H9 (cell line): ENCODE results near the gene MSI2. TPM values are rescaled to one million over a fixed set of nuclear protein-coding genes. Genes with fewer than 3 reads are reported as not detected.

Experiments used
- DNase-seq: peaks from one replicate; pipeline ENCODE4 v3.0.0-alpha.2; 2017
- H2AFZ ChIP-seq: one replicate; pipeline ENCODE4 v1.6.1; 2013; ENCODE audit warnings: mild to moderate bottlenecking, low read length, control low read depth, moderate library complexity
- H2AK5ac ChIP-seq: 2 replicates; pipeline ENCODE4 v1.6.1; 2013; ENCODE audit warnings: low read length, control low read depth, mixed read lengths; ENCODE audit not compliant: insufficient read length
- H2BK120ac ChIP-seq: one replicate; pipeline ENCODE4 v1.6.1; 2013; ENCODE audit warnings: low read depth, mild to moderate bottlenecking, low read length, control low read depth, inconsistent platforms; ENCODE audit not compliant: poor library complexity, severe bottlenecking
- H2BK12ac ChIP-seq: 2 replicates; pipeline ENCODE4 v1.6.1; 2013; ENCODE audit warnings: low read length, control low read depth, mixed read lengths, low read depth; ENCODE audit not compliant: insufficient read length
- H2BK15ac ChIP-seq: 2 replicates; pipeline ENCODE4 v1.6.1; 2013; ENCODE audit warnings: low read depth, low read length, control low read depth
- H2BK20ac ChIP-seq: one replicate; pipeline ENCODE4 v1.6.1; 2013; ENCODE audit warnings: low read depth, mild to moderate bottlenecking, low read length, control low read depth, inconsistent platforms; ENCODE audit not compliant: poor library complexity, severe bottlenecking
- H2BK5ac ChIP-seq: 2 replicates; pipeline ENCODE4 v1.6.1; 2013; ENCODE audit warnings: low read length, control low read depth, mixed read lengths; ENCODE audit not compliant: insufficient read length
- H3K14ac ChIP-seq: 2 replicates; pipeline ENCODE4 v1.6.1; 2013; ENCODE audit warnings: low read length, control low read depth; ENCODE audit not compliant: insufficient read depth
- H3K18ac ChIP-seq: 2 replicates; pipeline ENCODE4 v1.6.1; 2013; ENCODE audit warnings: low read depth, mild to moderate bottlenecking, mixed read lengths, low read length, control low read depth; ENCODE audit not compliant: insufficient read length
- H3K23ac ChIP-seq: 2 replicates; pipeline ENCODE4 v1.6.1; 2013; ENCODE audit warnings: low read length, control low read depth, mixed read lengths, low read depth; ENCODE audit not compliant: insufficient read length
- H3K23me2 ChIP-seq: 2 replicates; pipeline ENCODE4 v1.6.1; 2013; ENCODE audit warnings: low read depth, mild to moderate bottlenecking, mixed read lengths, low read length, control low read depth; ENCODE audit not compliant: insufficient read length, poor library complexity, severe bottlenecking
- H3K27ac ChIP-seq: 2 replicates; pipeline ENCODE4 v1.5.1; 2013; ENCODE audit warnings: low read length, control low read depth, mixed read lengths, low read depth; ENCODE audit not compliant: insufficient read length
- H3K27me3 ChIP-seq: 2 replicates; pipeline ENCODE4 v1.6.1; 2013; ENCODE audit warnings: low read length, control low read depth, inconsistent platforms; ENCODE audit not compliant: insufficient read depth
- H3K4ac ChIP-seq: 2 replicates; pipeline ENCODE4 v1.6.1; 2013; ENCODE audit warnings: low read depth, mild to moderate bottlenecking, control low read depth, inconsistent platforms, low read length, moderate library complexity
- H3K4me1 ChIP-seq: 2 replicates; pipeline ENCODE4 v1.6.1; 2013; ENCODE audit warnings: low read length, control low read depth, inconsistent platforms; ENCODE audit not compliant: insufficient read depth
- H3K4me2 ChIP-seq: 2 replicates; pipeline ENCODE4 v1.6.1; 2013; ENCODE audit warnings: low read length, control low read depth, mixed read lengths; ENCODE audit not compliant: insufficient read length, insufficient read depth
- H3K56ac ChIP-seq: 2 replicates; pipeline ENCODE4 v1.6.1; 2013; ENCODE audit warnings: low read depth, mild to moderate bottlenecking, mixed read lengths, low read length, control low read depth; ENCODE audit not compliant: insufficient read length
- H3K79me1 ChIP-seq: 2 replicates; pipeline ENCODE4 v1.6.1; 2013; ENCODE audit warnings: low read depth, mild to moderate bottlenecking, moderate library complexity, low read length, control low read depth, inconsistent platforms; ENCODE audit not compliant: insufficient read depth, poor library complexity, severe bottlenecking
- H3K79me2 ChIP-seq: 2 replicates; pipeline ENCODE4 v1.6.1; 2013; ENCODE audit warnings: low read length, control low read depth, inconsistent platforms; ENCODE audit not compliant: insufficient read depth
- H3K9ac ChIP-seq: 2 replicates; pipeline ENCODE4 v1.6.1; 2013; ENCODE audit warnings: low read length, control low read depth, mixed read lengths; ENCODE audit not compliant: insufficient read length; ENCODE audit errors: extremely low read depth
- H3K9me3 ChIP-seq: one replicate; pipeline ENCODE4 v1.6.1; 2013; ENCODE audit warnings: low read depth, low read length, inconsistent platforms; ENCODE audit not compliant: control insufficient read depth
- H3T11ph ChIP-seq: one replicate; pipeline ENCODE4 v1.6.1; 2013; ENCODE audit warnings: mild to moderate bottlenecking, low read length, control low read depth, inconsistent platforms
- H4K20me1 ChIP-seq: one replicate; pipeline ENCODE4 v1.6.1; 2013; ENCODE audit not compliant: control insufficient read depth, insufficient read length, insufficient read depth
- H4K5ac ChIP-seq: 2 replicates; pipeline ENCODE4 v1.6.1; 2013; ENCODE audit warnings: low read depth, mild to moderate bottlenecking, mixed read lengths, low read length, control low read depth; ENCODE audit not compliant: insufficient read length
- H4K8ac ChIP-seq: replicated peaks from 2 replicates; pipeline ENCODE4 v1.6.1; 2013; ENCODE audit warnings: low read length, control low read depth, mixed read lengths, low read depth; ENCODE audit not compliant: insufficient read length
- H4K91ac ChIP-seq: 2 replicates; pipeline ENCODE4 v1.6.1; 2013; ENCODE audit warnings: low read depth, mild to moderate bottlenecking, moderate library complexity, mixed read lengths, low read length, control low read depth; ENCODE audit not compliant: insufficient read length
- H3K27ac Mint-ChIP-seq, 3 experiments: 2 replicates in 2 of 3; 3 replicates in 1 of 3; pipeline ENCODE4 v1.8.0; 2020 to 2021; ENCODE audit warnings: mixed read lengths in 3 of 3, mild to moderate bottlenecking in 1 of 3, moderate library complexity in 1 of 3
- H3K27me3 Mint-ChIP-seq: 2 replicates; pipeline ENCODE4 v1.8.0; 2021; ENCODE audit warnings: low read depth, mild to moderate bottlenecking, moderate library complexity, mixed read lengths
- H3K36me3 Mint-ChIP-seq, 3 experiments: 2 replicates in 2 of 3; 3 replicates in 1 of 3; pipeline ENCODE4 v1.8.0; 2020 to 2021; ENCODE audit warnings: low read depth in 3 of 3, mixed read lengths in 3 of 3; ENCODE audit not compliant: insufficient read depth in 1 of 3
- H3K4me1 Mint-ChIP-seq, 2 experiments: 2 replicates each; pipeline ENCODE4 v1.8.0; 2020; ENCODE audit warnings: mixed read lengths in 2 of 2
- H3K4me3 Mint-ChIP-seq, 2 experiments: 2 replicates in 1 of 2; 3 replicates in 1 of 2; pipeline ENCODE4 v1.8.0; 2020 to 2021; ENCODE audit warnings: mild to moderate bottlenecking in 2 of 2, mixed read lengths in 2 of 2, moderate library complexity in 1 of 2
- H3K9me3 Mint-ChIP-seq, 2 experiments: 2 replicates in 1 of 2; 3 replicates in 1 of 2; pipeline ENCODE4 v1.8.0; 2020; ENCODE audit warnings: mild to moderate bottlenecking in 2 of 2, mixed read lengths in 2 of 2, moderate library complexity in 1 of 2
- WGBS: extraction: QIAGEN DNeasy Blood & Tissue Kit; methylation state at CpG from one replicate; pipeline ENCODE4 v1.1.7; 2013; ENCODE audit warnings: missing lambda C conversion rate, low lambda C conversion rate, mixed read lengths; ENCODE audit not compliant: insufficient read length; ENCODE audit errors: extremely low coverage; 5-methylcytosine and 5-hydroxymethylcytosine counted together
- total RNA-seq: library from RNA; stranded (reverse); gene quantifications from 2 replicates; pipeline ENCODE4 v1.2.1, GENCODE V29; 2021
- TF ChIP-seq, protein P1 (sequence below): fragments of 200-600 bp; sonication (generic); conservative IDR thresholded peaks from 3 replicates; pipeline ENCODE4 v1.8.0; 2021; ENCODE audit warnings: antibody characterized with exemption, mild to moderate bottlenecking

MSI2 gene
- total RNA-seq, 1 experiment from 2014 or later: 98.5 TPM

DNA sequence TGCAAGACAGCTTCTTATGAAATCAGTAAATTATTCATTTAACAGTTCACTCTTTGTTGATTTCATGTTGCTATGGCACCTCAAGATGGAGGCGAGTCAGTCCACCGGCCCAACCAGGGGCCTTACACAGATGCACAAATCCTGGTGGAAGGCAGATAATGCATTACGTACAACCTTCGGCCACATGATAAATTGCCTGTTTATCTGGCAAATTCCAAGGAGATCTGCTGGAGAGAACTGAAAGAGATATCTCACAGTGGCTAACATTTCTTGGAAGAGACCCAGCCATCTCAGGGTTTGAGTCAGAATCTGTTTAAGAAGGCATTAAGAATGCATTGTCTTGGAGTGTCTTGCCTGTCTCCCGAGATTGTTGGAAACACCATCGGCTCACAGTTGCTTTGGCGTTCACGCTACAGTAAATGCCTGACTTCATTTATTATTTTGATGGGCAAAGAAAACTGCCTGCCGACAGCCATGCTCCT, 225.6 kb downstream of the MSI2 start:
- no peaks in the 10 kb centered on the region for H3K27me3 Mint-ChIP-seq
- Histone ChIP-seq H3K56ac (no peak overlapping the region), H4K91ac (no peak overlapping the region), H3K4me1 (peaks cover 9% of the 10 kb centered on the region), H3K9me3 (no peaks in the 10 kb centered on the region), H3K27me3 (no peaks in the 10 kb centered on the region), H2BK12ac (no peak overlapping the region), H3K18ac (no peak overlapping the region), H3K23me2 (no peaks in the 10 kb centered on the region), H3K9ac (no peak overlapping the region), H4K5ac (no peak overlapping the region), H3K79me1 (no peaks in the 10 kb centered on the region), H2AK5ac (no peak overlapping the region), H4K20me1 (no peaks in the 10 kb centered on the region), H2AFZ (no peak overlapping the region), H3K14ac (no peak overlapping the region), H3K23ac (no peak overlapping the region), H3K4me2 (no peak overlapping the region), H3K79me2 (no peaks in the 10 kb centered on the region), H2BK20ac (no peak overlapping the region), H3K4ac (no peak overlapping the region), H3K27ac (no peak overlapping the region), H3T11ph (no peak overlapping the region), H2BK120ac (no peak overlapping the region), H4K8ac (no peak overlapping the region), H2BK5ac (no peak overlapping the region), H2BK15ac (no peak overlapping the region)
- no peaks in the 10 kb centered on the region for H3K9me3 Mint-ChIP-seq
- no peak overlapping the region; a peak in 1 of 7 replicates for H3K27ac Mint-ChIP-seq
- peaks cover 41 to 42% of the 10 kb centered on the region in 2 experiments for H3K4me1 Mint-ChIP-seq
- no peak overlapping the region for H3K4me3 Mint-ChIP-seq
- TF ChIP-seq, protein P1, sequence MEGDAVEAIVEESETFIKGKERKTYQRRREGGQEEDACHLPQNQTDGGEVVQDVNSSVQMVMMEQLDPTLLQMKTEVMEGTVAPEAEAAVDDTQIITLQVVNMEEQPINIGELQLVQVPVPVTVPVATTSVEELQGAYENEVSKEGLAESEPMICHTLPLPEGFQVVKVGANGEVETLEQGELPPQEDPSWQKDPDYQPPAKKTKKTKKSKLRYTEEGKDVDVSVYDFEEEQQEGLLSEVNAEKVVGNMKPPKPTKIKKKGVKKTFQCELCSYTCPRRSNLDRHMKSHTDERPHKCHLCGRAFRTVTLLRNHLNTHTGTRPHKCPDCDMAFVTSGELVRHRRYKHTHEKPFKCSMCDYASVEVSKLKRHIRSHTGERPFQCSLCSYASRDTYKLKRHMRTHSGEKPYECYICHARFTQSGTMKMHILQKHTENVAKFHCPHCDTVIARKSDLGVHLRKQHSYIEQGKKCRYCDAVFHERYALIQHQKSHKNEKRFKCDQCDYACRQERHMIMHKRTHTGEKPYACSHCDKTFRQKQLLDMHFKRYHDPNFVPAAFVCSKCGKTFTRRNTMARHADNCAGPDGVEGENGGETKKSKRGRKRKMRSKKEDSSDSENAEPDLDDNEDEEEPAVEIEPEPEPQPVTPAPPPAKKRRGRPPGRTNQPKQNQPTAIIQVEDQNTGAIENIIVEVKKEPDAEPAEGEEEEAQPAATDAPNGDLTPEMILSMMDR: no peak
- no CpG with 5 or more reads among the region's 9 CpGs for WGBS
- no peak for DNase-seq
- 0 out of 7 replicates have a peak, but pooled peaks cover 0 to 2% (median 0%) of the 10 kb centered on the region in 3 experiments for H3K36me3 Mint-ChIP-seq
